B cell (primary cell): ENCODE data around the gene GDF7.

Experiments
- EZH2 ChIP-seq: IDR thresholded peaks from 2 replicates; pipeline ENCODE4 v1.6.1; 2012; ENCODE audit warnings: borderline replicate concordance, low read depth, mild to moderate bottlenecking, moderate library complexity, low read length; ENCODE audit not compliant: insufficient read depth, poor library complexity, severe bottlenecking
- TF ChIP-seq, protein P1 (sequence below): fragments of 200-600 bp; IDR thresholded peaks from one replicate; pipeline ENCODE4 v1.8.0; 2022; ENCODE audit warnings: antibody characterized with exemption, mild to moderate bottlenecking

DNA sequence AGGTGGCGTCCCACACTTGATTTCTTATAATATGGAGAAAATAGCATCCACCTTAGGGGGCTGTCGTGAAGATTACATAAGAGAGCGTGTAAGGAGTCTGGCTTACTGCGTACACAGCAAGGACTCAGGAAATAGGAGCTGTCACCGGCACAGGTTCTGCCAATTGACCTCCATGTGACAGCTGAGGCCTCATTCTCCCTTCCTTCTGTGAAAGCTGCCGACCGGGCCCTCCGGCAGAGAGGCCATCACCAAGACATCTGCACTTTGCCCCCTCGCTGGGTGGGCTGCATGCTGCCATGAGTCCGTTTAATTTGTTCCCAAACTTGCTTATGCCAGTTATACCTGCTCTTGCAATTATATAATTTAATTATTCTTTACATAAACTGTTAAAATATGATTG lies 43.7 kb upstream of the GDF7 start:
- TF ChIP-seq, protein P1, sequence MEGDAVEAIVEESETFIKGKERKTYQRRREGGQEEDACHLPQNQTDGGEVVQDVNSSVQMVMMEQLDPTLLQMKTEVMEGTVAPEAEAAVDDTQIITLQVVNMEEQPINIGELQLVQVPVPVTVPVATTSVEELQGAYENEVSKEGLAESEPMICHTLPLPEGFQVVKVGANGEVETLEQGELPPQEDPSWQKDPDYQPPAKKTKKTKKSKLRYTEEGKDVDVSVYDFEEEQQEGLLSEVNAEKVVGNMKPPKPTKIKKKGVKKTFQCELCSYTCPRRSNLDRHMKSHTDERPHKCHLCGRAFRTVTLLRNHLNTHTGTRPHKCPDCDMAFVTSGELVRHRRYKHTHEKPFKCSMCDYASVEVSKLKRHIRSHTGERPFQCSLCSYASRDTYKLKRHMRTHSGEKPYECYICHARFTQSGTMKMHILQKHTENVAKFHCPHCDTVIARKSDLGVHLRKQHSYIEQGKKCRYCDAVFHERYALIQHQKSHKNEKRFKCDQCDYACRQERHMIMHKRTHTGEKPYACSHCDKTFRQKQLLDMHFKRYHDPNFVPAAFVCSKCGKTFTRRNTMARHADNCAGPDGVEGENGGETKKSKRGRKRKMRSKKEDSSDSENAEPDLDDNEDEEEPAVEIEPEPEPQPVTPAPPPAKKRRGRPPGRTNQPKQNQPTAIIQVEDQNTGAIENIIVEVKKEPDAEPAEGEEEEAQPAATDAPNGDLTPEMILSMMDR = no peak
- TF ChIP-seq EZH2 = no peak
